Stimulated activated CD4-positive, alpha-beta T cell treated with anti-CD3 and anti-CD28 coated beads, Interleukin-1b, Interleukin-23, amount 100 ng/mL, for 48 hours (primary cell): ENCODE data around the gene ACTRT1.

Experiments
- DNase-seq: peaks from one replicate; pipeline ENCODE4 v3.0.0-alpha.2; 2020

The ACTRT1 gene

GRCh38 chrX:128052303-128052702, at the start of gene ACTRT1:
Gene ACTRT1, minus strand, starts transcription at chrX:128052403. Its CDS starts 197 bp downstream, at chrX:128052206.
- DNase-seq, result no peak

DNA sequence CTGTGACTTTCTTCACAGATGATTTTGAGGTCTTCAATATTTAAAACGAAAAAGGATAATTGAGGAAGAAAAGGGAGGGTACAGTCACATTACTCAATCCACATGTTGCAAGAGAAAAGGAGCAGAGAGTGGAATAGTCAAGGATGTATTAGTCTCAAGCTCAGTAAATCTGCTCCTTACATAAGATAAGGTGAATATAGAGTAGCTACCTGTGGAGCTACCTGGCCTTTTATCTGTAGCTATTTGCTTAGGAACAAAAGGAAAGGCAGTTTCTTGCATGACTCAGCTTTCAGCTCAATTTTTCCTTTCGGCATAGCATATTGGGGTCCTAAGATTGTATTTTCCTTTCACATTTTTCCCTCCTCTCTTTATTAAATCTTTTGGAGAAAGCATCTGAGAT, 26.3 kb upstream of the ACTRT1 start:
- no peak for DNase-seq

DNA sequence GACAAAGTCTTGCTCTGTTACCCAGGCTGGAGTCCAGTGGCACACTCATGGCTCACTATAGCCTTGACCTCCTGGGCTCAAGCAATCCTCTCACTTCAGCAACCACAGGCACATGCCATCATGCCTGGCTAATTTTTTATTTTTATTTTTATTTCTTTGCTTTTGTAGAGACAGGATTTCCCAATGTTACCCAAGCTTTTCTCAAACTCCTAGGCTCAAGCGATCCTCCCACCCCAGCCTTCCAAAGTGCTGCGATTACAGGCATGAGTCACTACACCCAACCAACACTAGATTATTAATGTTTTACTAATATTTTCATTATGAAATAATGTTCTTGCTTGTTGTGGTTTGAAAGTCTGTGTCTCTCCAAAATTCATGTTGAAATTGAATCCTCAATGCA, 5.2 kb upstream of the ACTRT1 start:
- DNase-seq, result no peak

GRCh38 chrX:128051526-128051925, 677 bp downstream of the ACTRT1 start:
- no peak for DNase-seq

GRCh38 chrX:128035318-128035717, 16.9 kb downstream of the ACTRT1 start:
- DNase-seq, result no peak

DNA sequence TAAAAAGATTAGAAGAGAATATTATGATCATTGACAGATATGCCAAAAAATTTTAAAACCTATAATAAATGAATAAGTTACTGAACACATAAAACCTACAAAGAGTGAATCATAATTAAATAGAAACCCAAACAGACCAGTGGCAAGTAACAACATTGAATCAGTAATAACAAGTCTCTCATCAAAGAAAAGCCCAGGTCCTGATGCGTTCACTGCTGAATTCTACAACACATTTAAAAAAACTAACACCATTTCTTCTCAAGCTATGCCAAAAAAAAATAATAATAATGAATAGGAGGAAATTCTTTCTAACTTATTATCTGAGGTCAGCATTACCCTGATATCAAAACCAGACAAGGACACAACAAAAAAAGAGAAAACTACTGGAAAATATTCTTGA, 30.6 kb downstream of the ACTRT1 start:
- DNase-seq, result no peak

GRCh38 chrX:128020701-128021100, 31.5 kb downstream of the ACTRT1 start:
- DNase-seq, result no peak

GRCh38 chrX:128019218-128019617, 33.0 kb downstream of the ACTRT1 start:
- DNase-seq, result no peak

DNA sequence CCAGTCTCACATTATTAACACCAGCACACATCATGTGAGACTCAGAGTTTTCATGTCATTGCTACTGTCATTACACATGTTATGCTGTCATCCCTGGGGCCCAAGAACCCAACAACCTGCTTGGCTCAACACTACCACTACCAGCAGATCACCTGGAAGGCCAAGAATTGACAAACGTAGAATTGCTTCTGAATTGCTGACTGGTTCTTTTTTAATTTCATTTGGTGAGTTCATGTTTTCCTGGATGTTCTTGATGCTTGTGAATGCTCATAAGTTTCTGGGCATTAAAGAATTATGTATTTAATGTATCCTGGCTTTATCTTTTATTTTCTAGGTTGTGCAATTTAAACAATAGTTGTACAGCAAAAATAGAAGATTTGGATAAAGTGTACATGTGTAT, 40.2 kb downstream of the ACTRT1 start:
- no peak for DNase-seq

DNA sequence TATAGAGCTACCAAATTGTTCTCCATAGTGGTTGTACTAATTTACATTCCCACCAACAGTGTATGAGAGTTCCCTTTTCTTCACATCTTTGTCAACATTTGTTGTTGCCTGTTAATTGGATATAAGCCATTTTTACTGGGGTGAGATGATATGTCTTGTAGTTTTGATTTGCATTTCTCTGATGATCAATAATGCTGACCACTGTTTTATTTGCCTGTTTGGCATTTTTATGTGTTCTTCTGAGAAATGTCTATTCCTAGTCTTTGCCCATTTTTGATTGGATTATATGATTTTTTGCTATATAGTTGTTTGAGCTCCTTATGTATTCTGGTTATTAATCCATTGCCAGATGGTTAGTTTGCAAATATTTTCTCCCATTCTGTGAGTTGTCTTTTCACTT, 44.3 kb downstream of the ACTRT1 start:
- no peak for DNase-seq
